Lower leg skin (tissue), 3 donors: ENCODE data around the gene MZB1.

Source experiments
- CTCF ChIP-seq, 3 donors: fragments of 450-650 bp; IDR thresholded peaks; one replicate each; pipeline ENCODE4 v1.5.1; 2016; ENCODE audit warnings: antibody characterized with exemption in 3 of 3, mild to moderate bottlenecking in 3 of 3, moderate library complexity in 2 of 3
- POLR2A ChIP-seq, 2 donors: fragments of 450-650 bp; IDR thresholded peaks; one replicate each; pipeline ENCODE4 v1.6.1; 2016 to 2017; ENCODE audit warnings: antibody characterized with exemption in 2 of 2, mild to moderate bottlenecking in 1 of 2, moderate library complexity in 1 of 2

DNA sequence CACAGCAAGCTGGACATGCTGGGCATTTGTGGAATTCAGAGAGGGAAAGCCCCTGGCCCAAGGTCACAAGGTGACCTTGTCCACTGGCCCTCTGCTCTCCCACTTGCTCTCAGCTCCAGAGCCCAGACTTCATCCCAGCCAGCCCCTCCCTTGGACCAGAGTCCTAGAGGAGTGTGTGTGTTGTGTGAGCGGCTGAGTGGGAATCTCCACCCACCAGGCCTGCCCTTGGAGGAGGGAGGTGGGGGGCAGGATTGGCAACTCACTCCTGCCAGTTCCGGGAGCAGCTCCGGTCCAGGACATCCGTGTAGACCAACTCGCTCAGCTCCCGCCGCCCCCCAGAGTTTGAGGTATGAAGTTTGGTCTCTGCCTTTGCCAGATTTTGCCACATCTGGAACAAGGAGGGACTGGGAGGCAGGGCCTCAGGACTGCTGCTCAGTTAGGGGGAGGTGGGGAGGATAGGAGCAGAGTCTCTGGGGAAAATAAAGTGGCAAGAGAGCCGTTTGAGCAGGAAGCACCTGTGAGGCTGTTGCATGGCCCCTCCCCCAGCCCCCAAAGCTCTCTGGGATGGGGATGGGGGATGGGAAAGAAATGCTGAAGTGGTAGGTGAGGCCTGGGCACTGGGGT is 1.4 kb downstream of the MZB1 start:
- TF ChIP-seq POLR2A (IDR thresholded peaks at IDR 0.05) (no peak), CTCF (IDR thresholded peaks at IDR 0.05) (no peak)
